Duodenal mucosa (tissue), 2 donors: Measurements from ENCODE around the gene LIPC.

Experiments used
- H3K27ac ChIP-seq: one replicate; pipeline ENCODE4 v1.7.0; 2013; ENCODE audit warnings: low read depth, low read length
- H3K27me3 ChIP-seq, 2 donors: one replicate each; pipeline ENCODE4 v1.7.0; 2013; ENCODE audit warnings: low read length in 2 of 2, control low read depth in 1 of 2; ENCODE audit not compliant: insufficient read depth in 2 of 2, control insufficient read depth in 1 of 2
- H3K36me3 ChIP-seq, 2 donors: one replicate each; pipeline ENCODE4 v1.7.0; 2013; ENCODE audit warnings: low read length in 2 of 2, control low read depth in 1 of 2; ENCODE audit not compliant: insufficient read depth in 2 of 2, control insufficient read depth in 1 of 2
- H3K4me1 ChIP-seq, 2 donors: one replicate each; pipeline ENCODE4 v1.7.0; 2013; ENCODE audit warnings: low read length in 2 of 2, control low read depth in 1 of 2; ENCODE audit not compliant: insufficient read depth in 2 of 2, control insufficient read depth in 1 of 2
- H3K4me3 ChIP-seq, 2 donors: one replicate each; pipeline ENCODE4 v1.7.0; 2013; ENCODE audit warnings: low read length in 2 of 2, low read depth in 1 of 2
- H3K9ac ChIP-seq, 2 donors: one replicate each; pipeline ENCODE4 v1.7.0; 2013; ENCODE audit warnings: low read length in 2 of 2, low read depth in 1 of 2
- H3K9me3 ChIP-seq, 2 donors: one replicate each; pipeline ENCODE4 v1.7.0; 2013; ENCODE audit warnings: low read length in 2 of 2, control low read depth in 1 of 2; ENCODE audit not compliant: control insufficient read depth in 1 of 2

Gene LIPC

DNA sequence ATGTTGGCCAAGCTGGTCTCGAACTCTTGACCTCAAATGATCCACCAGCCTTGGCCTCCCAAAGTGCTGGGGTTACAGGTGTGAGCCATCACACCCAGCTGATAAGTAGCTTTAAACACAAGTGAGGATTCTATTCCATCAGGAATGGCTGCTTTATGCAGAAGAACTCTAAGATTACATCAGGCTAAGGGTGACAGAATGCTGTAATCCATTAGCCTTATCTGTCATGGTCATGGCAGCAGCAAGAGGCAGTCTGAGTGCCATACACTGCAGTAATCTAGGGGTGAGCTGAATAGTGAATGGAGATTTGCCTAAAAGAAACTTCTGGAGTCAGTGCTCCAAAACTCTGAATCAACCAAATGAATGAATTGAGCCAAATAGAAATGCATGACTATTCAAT, 39.6 kb downstream of the LIPC start:
- Histone ChIP-seq H3K4me1 (peaks cover 32 to 35% of the 10 kb centered on the region in 2 donors), H3K27ac (no peak overlapping the region), H3K36me3 (no peaks in the 10 kb centered on the region), H3K27me3 (no peaks in the 10 kb centered on the region), H3K9ac (no peak overlapping the region), H3K9me3 (no peaks in the 10 kb centered on the region), H3K4me3 (no peak overlapping the region)

GRCh38 chr15:58472221-58472620, 40.4 kb downstream of the LIPC start:
- no peaks in the 10 kb centered on the region for H3K9me3 ChIP-seq
- no peaks in the 10 kb centered on the region for H3K27me3 ChIP-seq
- no peaks in the 10 kb centered on the region for H3K36me3 ChIP-seq
- H3K9ac ChIP-seq, result no peak overlapping the region
- H3K27ac ChIP-seq, result no peak overlapping the region
- H3K4me3 ChIP-seq, result no peak overlapping the region
- peaks cover 40% of the 10 kb centered on the region in 2 donors for H3K4me1 ChIP-seq

DNA sequence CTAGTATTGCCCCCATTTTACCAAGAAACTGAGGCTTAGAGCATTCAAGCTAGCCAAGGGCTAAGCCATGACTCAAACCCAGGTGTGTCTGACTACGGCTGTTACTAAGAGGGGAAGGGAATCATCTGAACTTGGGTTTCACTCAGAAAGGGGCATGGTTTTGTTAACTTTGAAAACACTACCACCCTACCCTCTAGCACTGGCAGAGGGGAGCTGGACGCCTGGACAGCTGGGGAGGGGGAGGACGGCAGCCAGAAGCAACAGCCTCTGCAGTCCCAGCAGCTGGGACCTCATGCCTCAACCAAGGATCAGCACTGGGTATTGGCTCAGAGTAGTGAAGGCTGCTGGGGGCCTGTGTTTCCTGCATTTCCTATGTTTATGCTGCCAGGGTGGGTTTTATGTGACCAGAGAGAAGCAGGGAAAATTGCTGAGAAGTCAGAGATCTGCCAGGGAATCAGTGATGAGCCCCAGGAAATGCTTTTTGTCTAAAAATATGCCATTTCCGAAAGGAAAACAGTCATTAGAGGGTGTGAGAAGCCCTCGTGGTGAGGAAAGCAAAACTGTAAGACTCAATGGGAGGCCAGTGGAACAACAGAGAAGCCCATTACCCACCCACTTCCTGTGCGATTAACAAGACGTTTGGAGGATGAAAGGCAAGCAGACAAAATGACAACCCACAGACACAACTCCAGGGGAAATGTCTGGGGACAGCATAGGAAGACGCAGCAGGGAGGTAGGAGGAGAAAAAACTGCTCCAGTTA, 41.2 kb downstream of the LIPC start:
- Histone ChIP-seq H3K9ac (no peak overlapping the region), H3K4me3 (no peak overlapping the region), H3K4me1 (peaks cover 38 to 41% of the 10 kb centered on the region in 2 donors), H3K9me3 (no peaks in the 10 kb centered on the region), H3K27ac (no peak overlapping the region), H3K27me3 (no peaks in the 10 kb centered on the region), H3K36me3 (no peaks in the 10 kb centered on the region)

- no peak overlapping the region for H3K4me3 ChIP-seq
- H3K36me3 ChIP-seq, result no peaks in the 10 kb centered on the region
- H3K9me3 ChIP-seq, result no peaks in the 10 kb centered on the region
- no peaks in the 10 kb centered on the region for H3K27me3 ChIP-seq
- H3K27ac ChIP-seq, result no peak overlapping the region
- H3K4me1 ChIP-seq, result peaks cover 36 to 41% of the 10 kb centered on the region in 2 donors
- no peak overlapping the region for H3K9ac ChIP-seq
Measured at GRCh38 chr15:58473724-58474123, 41.9 kb downstream of the LIPC start.

DNA sequence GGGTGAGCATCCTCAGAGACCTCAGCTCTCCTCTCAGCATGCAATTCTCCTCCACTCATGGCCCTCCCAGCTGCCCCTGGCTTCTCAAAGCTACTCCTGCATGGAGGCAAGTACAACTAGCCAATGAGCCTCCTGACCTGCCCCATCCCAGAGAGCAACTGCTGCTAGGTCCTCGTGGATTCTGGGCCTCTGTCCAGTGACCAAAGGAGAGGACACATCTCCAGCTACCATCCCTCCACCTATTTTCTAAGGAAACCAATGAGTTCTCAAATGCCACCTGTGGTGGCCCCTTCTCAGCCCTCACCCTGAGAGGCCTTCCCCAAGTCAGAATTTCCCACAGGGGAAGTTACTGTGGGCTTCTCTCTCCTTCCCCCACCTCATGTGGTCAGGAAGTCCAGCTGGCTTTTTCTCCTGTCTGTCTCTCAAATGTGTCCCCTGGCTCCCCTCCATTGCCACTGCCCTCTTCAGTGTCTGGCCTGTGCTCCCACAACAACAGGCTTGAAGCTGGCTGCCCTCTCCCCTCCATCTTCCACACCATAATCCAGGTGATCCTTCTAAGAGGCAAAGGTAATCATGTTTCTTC, 43.0 kb downstream of the LIPC start:
- Histone ChIP-seq H3K36me3 (no peaks in the 10 kb centered on the region), H3K27ac (no peak overlapping the region), H3K4me1 (peaks cover 36 to 38% of the 10 kb centered on the region in 2 donors), H3K9me3 (no peaks in the 10 kb centered on the region), H3K9ac (no peak overlapping the region), H3K4me3 (no peak overlapping the region), H3K27me3 (no peaks in the 10 kb centered on the region)

DNA sequence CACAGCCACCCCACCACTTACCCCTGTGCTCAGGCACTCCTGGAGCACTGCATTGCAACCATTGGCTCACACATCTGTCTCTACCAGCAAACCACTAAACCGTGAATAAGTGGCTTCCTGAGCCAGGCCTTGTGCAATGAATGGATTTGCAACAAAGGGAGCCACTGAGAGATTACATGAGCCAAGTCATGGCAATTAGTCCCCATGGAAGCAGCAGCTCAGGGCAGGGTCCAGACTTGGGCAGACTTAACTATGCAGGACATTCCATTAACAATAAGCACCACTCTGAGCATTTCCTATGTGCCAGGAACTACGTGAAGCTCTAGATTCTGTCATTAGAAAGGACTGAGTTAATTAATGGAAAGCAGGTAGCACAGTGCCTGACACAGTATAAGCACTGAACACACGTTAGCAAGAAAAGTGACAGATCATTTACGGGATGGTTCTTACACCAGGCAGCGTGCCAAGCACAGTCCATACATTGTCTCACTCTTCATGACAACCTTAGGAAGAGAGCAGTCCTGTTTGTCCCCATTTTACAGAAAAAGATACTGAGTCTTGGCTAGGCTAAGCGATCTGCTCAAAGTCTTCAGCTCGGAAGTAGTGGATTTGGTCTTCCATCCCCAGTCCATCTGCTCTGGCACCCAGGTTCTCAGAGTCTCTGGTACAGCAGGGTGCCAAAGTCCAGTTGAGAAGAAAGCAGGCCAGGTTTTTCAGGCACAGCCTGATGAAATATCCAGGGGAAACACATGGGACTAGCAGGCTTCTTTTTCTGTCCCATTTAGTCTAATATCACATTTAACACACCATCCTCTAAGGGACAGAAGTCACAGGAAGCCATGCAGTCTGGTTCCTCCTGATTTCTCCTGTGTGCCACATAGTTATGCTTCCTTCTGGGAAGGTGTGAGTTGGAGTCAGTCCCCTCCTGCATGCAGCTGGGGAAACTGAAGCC, 44.1 kb downstream of the LIPC start:
- Histone ChIP-seq H3K36me3 (no peaks in the 10 kb centered on the region), H3K4me1 (peaks cover 36 to 38% of the 10 kb centered on the region in 2 donors), H3K9me3 (no peaks in the 10 kb centered on the region), H3K9ac (no peak overlapping the region), H3K27me3 (no peaks in the 10 kb centered on the region), H3K27ac (no peak overlapping the region), H3K4me3 (no peak overlapping the region)

- Histone ChIP-seq H3K27ac (no peak overlapping the region), H3K9ac (no peak overlapping the region), H3K4me3 (no peak overlapping the region), H3K27me3 (no peaks in the 10 kb centered on the region), H3K4me1 (peaks cover 36 to 38% of the 10 kb centered on the region in 2 donors), H3K9me3 (no peaks in the 10 kb centered on the region), H3K36me3 (no peaks in the 10 kb centered on the region)
Measured at GRCh38 chr15:58476525-58477162, 44.9 kb downstream of the LIPC start.

- Histone ChIP-seq H3K9ac (no peak overlapping the region), H3K36me3 (no peaks in the 10 kb centered on the region), H3K9me3 (no peaks in the 10 kb centered on the region), H3K4me3 (no peak overlapping the region), H3K4me1 (peaks cover 36 to 38% of the 10 kb centered on the region in 2 donors), H3K27me3 (no peaks in the 10 kb centered on the region), H3K27ac (no peak overlapping the region)
Measured at GRCh38 chr15:58477170-58477569, 45.4 kb downstream of the LIPC start.

GRCh38 chr15:58478035-58478434, 46.2 kb downstream of the LIPC start:
- Histone ChIP-seq H3K4me3 (no peak overlapping the region), H3K9ac (no peak overlapping the region), H3K27ac (no peak overlapping the region), H3K36me3 (no peaks in the 10 kb centered on the region), H3K27me3 (no peaks in the 10 kb centered on the region), H3K9me3 (no peaks in the 10 kb centered on the region), H3K4me1 (peaks cover 32 to 33% of the 10 kb centered on the region in 2 donors)
